ENCODE results near the gene OR2V2.
"Not testable (repeated sequence)": the region's sequence is repeated elsewhere in the genome, so short reads cannot be mapped to it uniquely, and the experiment has no call there.

Gene OR2V2

DNA sequence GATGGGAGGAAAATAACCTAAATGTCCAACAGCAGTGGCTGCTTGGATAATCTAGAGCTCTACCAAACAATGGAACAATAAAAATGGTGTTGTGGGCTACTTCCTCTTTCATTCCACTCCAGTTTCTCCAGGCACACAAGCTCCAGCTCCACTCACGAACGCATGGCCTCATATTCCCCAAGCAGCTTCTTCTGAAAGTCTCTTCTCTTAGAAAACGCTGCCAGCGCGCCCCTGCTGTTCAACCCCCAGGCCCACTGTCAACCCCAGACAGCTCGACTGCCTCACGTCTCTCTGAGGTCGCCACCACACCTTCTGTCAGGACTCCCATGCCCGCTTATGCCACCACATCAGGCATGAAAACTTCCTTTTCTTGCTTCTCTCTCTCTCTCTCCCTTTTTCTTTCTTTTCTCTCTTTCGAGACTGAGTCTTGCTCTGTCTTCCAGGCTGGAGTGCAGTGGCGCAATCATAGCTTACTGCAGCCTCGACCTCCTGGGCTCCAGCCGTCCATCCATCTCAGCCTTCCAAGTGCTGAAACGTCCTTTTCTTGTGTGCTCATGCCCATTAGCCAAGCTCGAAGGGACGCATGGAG lies 16.2 kb downstream of the OR2V2 start:
- TF ChIP-seq, protein P1, sequence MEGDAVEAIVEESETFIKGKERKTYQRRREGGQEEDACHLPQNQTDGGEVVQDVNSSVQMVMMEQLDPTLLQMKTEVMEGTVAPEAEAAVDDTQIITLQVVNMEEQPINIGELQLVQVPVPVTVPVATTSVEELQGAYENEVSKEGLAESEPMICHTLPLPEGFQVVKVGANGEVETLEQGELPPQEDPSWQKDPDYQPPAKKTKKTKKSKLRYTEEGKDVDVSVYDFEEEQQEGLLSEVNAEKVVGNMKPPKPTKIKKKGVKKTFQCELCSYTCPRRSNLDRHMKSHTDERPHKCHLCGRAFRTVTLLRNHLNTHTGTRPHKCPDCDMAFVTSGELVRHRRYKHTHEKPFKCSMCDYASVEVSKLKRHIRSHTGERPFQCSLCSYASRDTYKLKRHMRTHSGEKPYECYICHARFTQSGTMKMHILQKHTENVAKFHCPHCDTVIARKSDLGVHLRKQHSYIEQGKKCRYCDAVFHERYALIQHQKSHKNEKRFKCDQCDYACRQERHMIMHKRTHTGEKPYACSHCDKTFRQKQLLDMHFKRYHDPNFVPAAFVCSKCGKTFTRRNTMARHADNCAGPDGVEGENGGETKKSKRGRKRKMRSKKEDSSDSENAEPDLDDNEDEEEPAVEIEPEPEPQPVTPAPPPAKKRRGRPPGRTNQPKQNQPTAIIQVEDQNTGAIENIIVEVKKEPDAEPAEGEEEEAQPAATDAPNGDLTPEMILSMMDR (IDR thresholded peaks at IDR 0.05; ENCODE audit: low read depth, low read length) = no peak
- Histone ChIP-seq H3K4me3 (ENCODE audit: low read depth, low read length) (peak overlapping the region; percentile 20; the same call in 1 of the 2 replicates), H3K9me3 (peaks cover 3% of the 10 kb centered on the region; the same call in 1 of the 2 replicates), H3K4me1 (peaks cover 10% of the 10 kb centered on the region), H3K27me3 (no peaks in the 10 kb centered on the region), H3K36me3 (no peaks in the 10 kb centered on the region)
- no peak for DNase-seq

DNA sequence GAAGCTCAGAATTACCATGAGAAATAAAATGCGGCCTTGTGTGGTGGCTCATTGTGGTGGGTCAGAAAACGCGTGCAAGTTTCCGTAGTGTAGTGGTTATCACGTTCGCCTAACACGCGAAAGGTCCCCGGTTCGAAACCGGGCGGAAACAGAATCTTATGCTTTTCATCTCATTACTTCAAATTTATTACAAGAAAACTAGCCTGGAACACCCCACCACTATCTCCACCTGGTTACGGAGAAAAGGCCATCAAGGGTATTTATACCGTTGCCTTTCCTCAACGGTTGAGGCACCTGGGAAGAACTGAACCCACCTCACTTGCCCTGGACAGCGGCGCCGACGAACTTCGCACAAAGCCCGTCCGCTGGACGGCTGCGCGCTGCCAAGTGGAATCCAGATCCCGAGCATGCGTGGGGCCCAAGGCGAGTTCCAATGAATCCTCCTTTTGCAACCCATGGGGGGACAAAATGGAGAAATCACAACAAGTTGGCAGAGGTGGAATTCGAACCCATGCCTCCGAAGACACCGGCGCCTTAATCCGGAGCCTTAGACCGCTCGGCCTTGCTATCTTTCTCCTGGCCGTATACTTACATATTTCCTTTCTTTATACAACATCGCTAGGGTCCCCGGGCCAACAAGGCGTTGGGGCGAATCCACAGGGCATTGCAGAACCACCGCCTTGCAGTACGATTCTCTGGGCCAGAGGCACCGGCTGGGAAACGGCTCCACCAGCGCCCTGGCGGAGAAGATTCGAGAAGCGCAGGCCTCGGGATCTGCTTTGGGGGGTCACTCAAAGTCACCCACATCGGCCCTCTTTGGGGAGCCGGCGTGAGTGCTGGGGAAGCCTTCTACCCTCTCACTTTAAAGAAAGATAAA lies 16.9 kb downstream of the OR2V2 start:
- DNase-seq = no peak
- Histone ChIP-seq H3K9me3 (peaks cover 3% of the 10 kb centered on the region; the same call in 1 of the 2 replicates), H3K27me3 (no peaks in the 10 kb centered on the region), H3K4me1 (peaks cover 10% of the 10 kb centered on the region), H3K4me3 (ENCODE audit: low read depth, low read length) (no peak overlapping the region), H3K36me3 (no peaks in the 10 kb centered on the region)
- TF ChIP-seq, protein P1 (IDR thresholded peaks at IDR 0.05; ENCODE audit: low read depth, low read length) = no peak

DNA sequence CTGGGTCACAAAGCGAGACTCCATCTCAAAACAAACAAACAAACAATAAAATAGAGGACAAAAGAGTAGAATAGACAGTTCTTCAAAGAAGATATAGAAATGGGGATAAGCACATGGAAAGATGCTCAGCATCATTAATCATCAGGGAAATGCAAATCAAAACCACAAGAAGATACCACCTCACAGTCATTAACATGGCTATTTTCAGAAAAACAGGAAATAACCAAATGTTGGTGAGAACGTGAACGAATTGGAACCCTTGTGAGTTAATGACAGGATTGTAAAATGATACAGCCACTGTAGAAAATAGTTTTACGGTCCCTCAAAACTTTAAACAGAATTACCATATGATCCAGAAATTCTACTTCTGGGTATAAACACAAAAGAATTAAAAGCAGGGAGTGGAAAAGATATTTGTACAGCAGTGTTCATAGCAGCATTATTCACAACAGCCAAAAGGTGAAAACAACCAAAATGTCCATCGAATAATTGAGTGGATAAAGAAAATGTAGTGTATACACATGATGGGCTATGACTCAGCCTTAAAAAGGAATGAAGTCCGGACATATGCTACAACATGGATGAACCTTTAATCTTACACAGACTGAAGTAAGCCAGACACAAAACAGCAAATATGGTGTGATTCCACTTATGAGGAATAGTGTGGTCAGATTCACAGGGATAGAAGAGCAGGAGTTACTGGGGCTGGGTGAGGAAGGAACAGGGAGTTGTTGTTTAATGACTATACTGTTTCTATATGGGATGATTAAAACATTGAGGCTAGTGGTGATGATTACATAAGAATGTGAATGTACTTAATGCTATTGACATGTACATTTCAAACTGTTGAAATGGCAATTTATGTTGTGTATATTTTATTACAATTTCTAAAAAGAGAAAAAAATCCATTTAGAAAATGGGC lies 19.7 kb downstream of the OR2V2 start:
- Histone ChIP-seq H3K36me3 (no peaks in the 10 kb centered on the region), H3K4me3 (ENCODE audit: low read depth, low read length) (no peak overlapping the region), H3K27me3 (no peaks in the 10 kb centered on the region), H3K9me3 (no peaks in the 10 kb centered on the region), H3K4me1 (no peaks in the 10 kb centered on the region)
- DNase-seq = no peak
- TF ChIP-seq, protein P1 (IDR thresholded peaks at IDR 0.05; ENCODE audit: low read depth, low read length) = no peak

DNA sequence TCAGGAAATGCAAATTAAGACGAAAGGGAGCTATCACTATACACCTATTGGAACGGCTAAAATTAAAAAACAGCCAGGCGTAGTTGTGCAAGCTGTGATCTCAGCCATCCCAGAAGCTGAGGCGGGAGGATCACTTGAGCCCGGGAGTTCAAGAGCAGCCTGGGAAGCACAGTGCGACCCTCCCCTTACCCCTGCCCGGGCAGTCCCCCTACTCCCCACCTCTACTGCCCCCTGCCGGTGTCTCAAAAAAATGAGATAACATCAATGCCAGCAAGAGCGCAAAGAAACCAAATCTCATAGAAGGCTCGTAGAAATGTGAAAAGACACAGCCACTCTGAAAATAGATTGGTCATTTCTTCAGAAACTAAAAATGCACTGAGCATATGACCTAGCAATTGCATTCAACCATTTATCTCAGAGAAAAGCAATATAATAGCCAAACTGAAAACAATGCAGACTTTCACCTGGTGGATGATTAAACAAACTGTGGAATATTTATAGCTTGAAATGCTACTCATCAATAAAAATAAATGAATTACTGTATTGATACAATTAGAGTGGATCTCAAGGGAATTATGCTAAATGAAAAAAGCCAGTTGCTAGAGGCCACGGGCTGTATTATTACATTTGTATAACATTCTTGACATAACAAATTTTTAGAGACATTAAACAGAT lies 20.6 kb downstream of the OR2V2 start:
- Histone ChIP-seq H3K36me3 (no peaks in the 10 kb centered on the region), H3K4me3 (ENCODE audit: low read depth, low read length) (peak overlapping the region; percentile 64), H3K27me3 (no peaks in the 10 kb centered on the region), H3K9me3 (no peaks in the 10 kb centered on the region), H3K4me1 (no peaks in the 10 kb centered on the region)
- TF ChIP-seq, protein P1 (IDR thresholded peaks at IDR 0.05; ENCODE audit: low read depth, low read length) = peak; percentile 75
- DNase-seq = peak; percentile 68

DNA sequence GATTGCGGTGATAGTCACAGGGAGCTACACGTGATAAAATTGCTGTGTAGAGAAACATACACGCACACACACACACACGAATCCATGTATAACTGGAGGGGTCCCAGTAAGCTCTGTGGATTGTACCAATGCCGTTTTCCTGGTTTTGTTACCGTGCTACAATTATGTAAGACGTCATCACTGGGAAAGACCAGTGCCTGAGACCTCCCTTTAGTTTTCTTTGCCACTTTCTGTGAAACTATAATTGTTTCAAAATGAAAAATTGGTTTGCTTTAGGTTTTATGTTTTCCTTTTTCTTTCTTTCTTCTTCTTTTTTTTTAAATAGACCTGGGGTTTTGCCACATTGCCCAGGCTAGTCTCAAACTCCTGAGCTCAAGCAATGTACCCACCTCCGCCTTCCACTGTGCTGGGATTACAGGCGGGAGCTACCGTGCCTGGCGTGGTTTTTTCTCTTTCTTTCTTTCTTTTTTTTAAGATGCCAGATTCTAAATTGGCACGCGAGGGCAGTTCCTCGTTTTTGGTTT lies 21.3 kb downstream of the OR2V2 start:
- peak overlapping the region; percentile 64 for H3K4me3 ChIP-seq (ENCODE audit: low read depth, low read length)
- no peaks in the 10 kb centered on the region for H3K4me1 ChIP-seq
- H3K27me3 ChIP-seq = no peaks in the 10 kb centered on the region
- no peak for DNase-seq
- H3K36me3 ChIP-seq = no peaks in the 10 kb centered on the region
- TF ChIP-seq, protein P1 (IDR thresholded peaks at IDR 0.05; ENCODE audit: low read depth, low read length) = no peak
- no peaks in the 10 kb centered on the region for H3K9me3 ChIP-seq

DNA sequence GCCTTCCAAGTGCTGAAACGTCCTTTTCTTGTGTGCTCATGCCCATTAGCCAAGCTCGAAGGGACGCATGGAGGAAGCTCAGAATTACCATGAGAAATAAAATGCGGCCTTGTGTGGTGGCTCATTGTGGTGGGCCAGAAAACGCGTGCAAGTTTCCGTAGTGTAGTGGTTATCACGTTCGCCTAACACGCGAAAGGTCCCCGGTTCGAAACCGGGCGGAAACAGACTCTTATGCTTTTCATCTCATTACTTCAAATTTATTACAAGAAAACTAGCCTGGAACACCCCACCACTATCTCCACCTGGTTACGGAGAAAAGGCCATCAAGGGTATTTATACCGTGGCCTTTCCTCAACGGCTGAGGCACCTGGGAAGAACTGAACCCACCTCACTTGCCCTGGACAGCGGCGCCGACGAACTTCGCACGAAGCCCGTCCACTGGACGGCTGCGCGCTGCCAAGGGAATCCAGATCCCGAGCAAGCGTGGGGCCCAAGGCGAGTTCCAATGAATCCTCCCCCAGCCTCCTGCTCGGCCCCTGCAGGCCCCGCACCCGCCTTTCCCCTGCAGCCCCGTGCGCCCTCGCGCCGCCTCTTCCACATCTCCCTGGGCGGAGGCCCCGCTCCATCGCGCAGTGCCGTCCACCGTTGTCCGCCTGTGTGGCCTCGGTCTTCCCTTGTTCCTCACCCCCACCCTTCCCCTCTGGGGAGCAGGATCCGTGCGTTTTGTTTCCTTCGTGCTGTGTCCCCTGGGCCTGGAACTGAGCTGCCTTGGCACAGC lies 22.3 kb downstream of the OR2V2 start:
- DNase-seq = peak; percentile 91
- peak overlapping the region; percentile 64 for H3K4me3 ChIP-seq (ENCODE audit: low read depth, low read length)
- H3K4me1 ChIP-seq, H3K9me3 ChIP-seq, H3K27me3 ChIP-seq, H3K36me3 ChIP-seq: not testable (repeated sequence)

Measured in BE2C (cell line).